GM19467 (cell line): ENCODE measurements around the gene HOXA2.
A peak's percentile ranks its signal among the peaks of the same experiment; 100 is the strongest.

ENCODE experiments used
- ATAC-seq: cut with Tn5 transposase; IDR thresholded peaks from one replicate; pipeline ENCODE4 v1.9.1; 2021; ENCODE audit warnings: mild to moderate bottlenecking, moderate library complexity; ENCODE audit not compliant: unreplicated experiment

HOXA2 gene

GRCh38 chr7:27102581-27103442 is at the start of gene HOXA2:
Gene HOXA2, minus strand, starts transcription at chr7:27102683. Its CDS starts 183 bp downstream, at chr7:27102500.
- ATAC-seq: no peak

GRCh38 chr7:27151341-27151930 is 49.0 kb upstream of the HOXA2 start:
- ATAC-seq: no peak

- ATAC-seq: peak; percentile 76
Measured at GRCh38 chr7:27150568-27151340, 48.3 kb upstream of the HOXA2 start.

GRCh38 chr7:27149842-27150567 is 47.5 kb upstream of the HOXA2 start:
- no peak for ATAC-seq

GRCh38 chr7:27148756-27149641 is 46.5 kb upstream of the HOXA2 start:
- ATAC-seq: no peak

GRCh38 chr7:27148031-27148755 is 45.7 kb upstream of the HOXA2 start:
- ATAC-seq: no peak

GRCh38 chr7:27147199-27148030 is 44.9 kb upstream of the HOXA2 start, which contains the start of gene HOXA6:
Gene HOXA6, minus strand, starts transcription at chr7:27147774. Its CDS starts 25 bp downstream, at chr7:27147749.
- no peak for ATAC-seq

- ATAC-seq: no peak
Measured at GRCh38 chr7:27146491-27147198, 44.2 kb upstream of the HOXA2 start.

- no peak for ATAC-seq
Measured at GRCh38 chr7:27145914-27146412, 43.5 kb upstream of the HOXA2 start.

- ATAC-seq: no peak
Measured at GRCh38 chr7:27145165-27145913, 42.9 kb upstream of the HOXA2 start.

GRCh38 chr7:27144781-27145164 is 42.3 kb upstream of the HOXA2 start:
- no peak for ATAC-seq

GRCh38 chr7:27143950-27144780 is 41.7 kb upstream of the HOXA2 start:
- ATAC-seq: no peak

- no peak for ATAC-seq
Measured at GRCh38 chr7:27143023-27143949, 40.8 kb upstream of the HOXA2 start, which contains the start of gene HOXA5. Gene HOXA5, minus strand, starts transcription at chr7:27143681. Its CDS starts 74 bp downstream, at chr7:27143607.

- ATAC-seq: no peak
Measured at GRCh38 chr7:27142580-27143022, 40.1 kb upstream of the HOXA2 start.
